Fibroblast of the conjunctiva (primary cell): ENCODE data around the gene CLEC16A.

ENCODE experiments used
- DNase-seq: peaks from one replicate; pipeline ENCODE4 v3.0.0-alpha.2; 2010; ENCODE audit warnings: low read depth

Gene CLEC16A

GRCh38 chr16:10988879-10989278 lies 44.5 kb downstream of the CLEC16A start:
- no peak for DNase-seq

GRCh38 chr16:10989559-10989958 lies 45.2 kb downstream of the CLEC16A start:
- DNase-seq = no peak

GRCh38 chr16:10990378-10990777 lies 46.0 kb downstream of the CLEC16A start:
- DNase-seq = no peak

GRCh38 chr16:10992112-10992511 lies 47.7 kb downstream of the CLEC16A start:
- DNase-seq = no peak

- DNase-seq = peak; percentile 53
Observed at GRCh38 chr16:10992797-10993196, 48.4 kb downstream of the CLEC16A start.

- no peak for DNase-seq
Observed at GRCh38 chr16:10993649-10994048, 49.3 kb downstream of the CLEC16A start.

- DNase-seq = no peak
Observed at GRCh38 chr16:10994571-10994970, 50.2 kb downstream of the CLEC16A start.

- no peak for DNase-seq
Observed at GRCh38 chr16:10995565-10995964, 51.2 kb downstream of the CLEC16A start.

GRCh38 chr16:10997485-10997884 lies 53.1 kb downstream of the CLEC16A start:
- DNase-seq = no peak

- no peak for DNase-seq
Observed at GRCh38 chr16:10999300-10999699, 54.9 kb downstream of the CLEC16A start.

- DNase-seq = no peak
Observed at GRCh38 chr16:11001611-11002010, 57.2 kb downstream of the CLEC16A start.

GRCh38 chr16:11003141-11003540 lies 58.8 kb downstream of the CLEC16A start:
- DNase-seq = no peak

GRCh38 chr16:11004351-11004750 lies 60.0 kb downstream of the CLEC16A start:
- DNase-seq = no peak

- peak; percentile 54 for DNase-seq
Observed at GRCh38 chr16:11004973-11005610, 60.7 kb downstream of the CLEC16A start.

- no peak for DNase-seq
Observed at GRCh38 chr16:11005611-11005975, 61.2 kb downstream of the CLEC16A start.

GRCh38 chr16:11006656-11007055 lies 62.3 kb downstream of the CLEC16A start:
- DNase-seq = no peak

GRCh38 chr16:11007714-11008280 lies 63.4 kb downstream of the CLEC16A start:
- no peak for DNase-seq

- DNase-seq = no peak
Observed at GRCh38 chr16:11009027-11009755, 64.8 kb downstream of the CLEC16A start.

GRCh38 chr16:11010575-11011221 lies 66.3 kb downstream of the CLEC16A start:
- DNase-seq = no peak

GRCh38 chr16:11011326-11011725 lies 67.0 kb downstream of the CLEC16A start:
- no peak for DNase-seq

GRCh38 chr16:11012841-11013240 lies 68.5 kb downstream of the CLEC16A start:
- no peak for DNase-seq

GRCh38 chr16:11014136-11014535 lies 69.8 kb downstream of the CLEC16A start:
- no peak for DNase-seq

- no peak for DNase-seq
Observed at GRCh38 chr16:11015076-11015475, 70.7 kb downstream of the CLEC16A start.
